DMS153 treated with DMSO at 0.1 percent for 48 hours (cell line): ENCODE measurements around the gene ATRIP.

ENCODE experiments used
- DNase-seq: peaks from one replicate; lab custom pipeline; 2025; ENCODE audit not compliant: unreplicated experiment; lab: John Stamatoyannopoulos, UW

The ATRIP gene

GRCh38 chr3:48423241-48423882 is 23.2 kb upstream of the ATRIP start:
- DNase-seq, result no peak

DNA sequence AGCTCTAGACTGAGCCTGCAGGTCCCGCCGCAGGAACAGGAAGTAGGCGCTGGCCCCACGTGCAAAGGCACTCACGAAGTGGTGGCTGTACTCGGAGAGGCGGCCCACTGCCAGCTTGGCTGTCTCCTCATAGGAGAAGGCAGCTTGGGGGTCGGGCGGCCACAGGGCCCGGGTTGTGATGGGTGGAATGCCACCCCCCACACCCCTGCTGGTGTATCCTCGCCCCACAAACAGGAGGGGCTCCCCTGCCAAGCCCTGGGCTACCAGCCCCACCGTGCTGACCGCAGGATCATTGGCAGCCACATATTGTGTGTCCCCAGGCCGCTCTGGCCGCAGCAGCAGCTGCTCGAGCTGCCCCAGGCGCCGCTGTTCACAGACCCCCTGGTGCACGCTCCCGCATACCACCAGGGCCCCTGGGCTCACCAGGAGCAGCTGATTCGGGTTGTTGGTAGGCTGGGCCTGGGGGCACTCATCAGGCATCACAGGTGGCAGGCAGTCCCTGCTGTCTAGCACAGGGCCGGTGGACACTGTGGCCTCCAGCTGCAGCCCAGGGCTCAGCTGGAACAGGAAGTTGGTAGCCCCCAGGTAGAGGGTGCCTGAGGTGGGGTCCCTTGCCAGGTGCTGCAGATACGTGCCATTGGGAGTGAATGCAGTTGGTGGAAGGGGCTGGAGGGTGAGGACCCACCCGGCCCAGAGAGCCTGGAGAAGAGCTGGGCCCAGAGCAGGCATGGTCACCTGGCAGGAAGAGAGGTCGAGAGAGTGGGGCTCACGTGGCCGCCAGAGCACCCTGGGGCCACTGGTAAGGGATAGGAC is 22.4 kb upstream of the ATRIP start:
- DNase-seq, result no peak

DNA sequence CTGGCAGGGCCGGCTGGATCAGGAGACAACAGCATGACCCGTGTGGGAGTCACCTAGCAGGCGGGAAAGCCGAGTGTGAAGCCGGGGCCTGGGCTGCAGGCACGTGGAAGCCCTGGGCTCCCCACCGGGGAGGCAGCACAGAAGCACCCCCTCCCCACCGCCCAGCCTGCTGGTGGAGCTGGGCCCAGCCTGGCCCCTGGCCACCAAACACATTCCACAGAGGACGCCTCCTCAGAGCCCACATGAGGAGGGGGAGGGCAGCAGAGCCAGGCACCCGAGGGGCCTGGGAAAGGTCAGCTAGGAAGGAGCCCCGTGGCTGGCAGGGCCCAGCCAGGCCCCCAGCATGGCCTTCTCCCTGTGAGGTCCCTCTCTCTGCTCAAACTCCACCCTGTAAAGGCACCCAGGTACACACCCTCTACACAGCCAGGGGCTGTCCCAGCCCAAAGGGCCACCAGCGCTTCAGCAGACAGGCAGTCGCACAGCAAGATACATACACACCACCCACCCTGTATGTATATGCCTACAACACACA is 21.2 kb upstream of the ATRIP start:
- no peak for DNase-seq

DNA sequence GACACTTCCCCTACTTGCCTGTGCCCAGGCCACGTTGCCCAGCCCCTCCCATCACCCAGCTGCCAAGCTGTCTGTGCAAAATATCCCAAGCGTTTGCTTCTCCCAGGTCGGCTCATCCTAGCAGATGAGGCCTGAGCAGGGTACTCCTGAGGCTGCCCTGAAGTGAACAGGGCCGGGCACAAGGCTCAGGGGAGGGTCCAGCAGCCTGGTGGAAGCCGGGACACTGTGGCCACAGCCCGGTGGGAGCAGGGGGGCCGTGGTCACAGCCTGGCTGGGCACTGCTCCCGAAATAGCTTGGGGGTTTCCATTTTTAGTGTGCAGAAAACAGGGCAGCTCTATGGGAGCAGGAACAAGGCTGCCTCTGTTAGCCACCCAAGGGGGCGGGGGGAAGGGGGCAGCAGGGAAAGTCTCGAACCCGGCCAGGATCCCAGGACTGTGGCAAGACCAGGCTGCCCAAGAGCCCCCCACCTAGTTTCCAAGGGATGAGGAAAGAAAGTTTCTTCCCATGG is 20.1 kb upstream of the ATRIP start:
- DNase-seq, result no peak

- no peak for DNase-seq
Measured at GRCh38 chr3:48426944-48427629, 19.4 kb upstream of the ATRIP start.

- DNase-seq, result no peak
Measured at GRCh38 chr3:48427630-48427962, 18.9 kb upstream of the ATRIP start.

GRCh38 chr3:48428088-48428571 is 18.4 kb upstream of the ATRIP start:
- no peak for DNase-seq

- no peak for DNase-seq
Measured at GRCh38 chr3:48428572-48429316, 17.8 kb upstream of the ATRIP start.

- no peak for DNase-seq
Measured at GRCh38 chr3:48429317-48429959, 17.1 kb upstream of the ATRIP start.

DNA sequence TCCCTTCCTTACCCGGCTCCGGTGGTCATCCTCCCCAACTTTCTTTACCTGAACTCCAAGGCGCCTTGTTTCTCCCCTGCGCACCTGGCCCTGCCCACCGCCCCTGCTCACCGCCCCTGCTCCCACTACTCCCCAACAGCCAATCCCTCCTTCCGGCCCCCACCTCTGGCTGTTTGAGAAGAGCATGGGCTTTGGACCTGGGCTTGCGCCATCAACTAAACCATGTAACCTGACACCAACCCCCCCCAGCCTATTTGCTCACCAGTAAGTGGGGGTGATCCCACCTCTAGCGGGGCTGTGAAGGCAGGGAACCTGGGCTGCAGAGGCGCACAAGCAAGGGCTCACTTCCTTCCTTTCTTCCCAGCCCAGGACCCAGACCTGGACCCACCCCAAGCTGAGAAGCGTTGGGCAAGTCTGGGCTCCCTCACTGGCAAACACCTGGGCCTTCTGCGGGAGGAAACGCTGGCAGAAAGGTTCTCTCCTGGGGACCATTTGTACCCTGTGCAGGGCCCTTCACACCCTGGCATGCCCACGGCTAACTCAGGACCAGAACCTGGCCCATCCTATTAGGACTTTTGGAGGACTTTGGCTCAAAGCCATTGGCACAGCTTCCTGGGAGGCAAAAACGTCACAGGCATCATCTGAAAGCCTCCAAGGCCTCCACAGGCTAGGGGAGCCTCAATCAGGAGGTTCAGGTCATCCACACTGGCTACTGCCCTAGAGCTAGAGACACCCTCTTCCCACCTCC is 16.4 kb upstream of the ATRIP start, which contains the start of gene PLXNB1:
Gene PLXNB1, minus strand, starts transcription at position 127 of the 748 bp plus-strand sequence. CDS start 5,475 bp downstream, outside the sequence.
- DNase-seq, result peak; percentile 7

DNA sequence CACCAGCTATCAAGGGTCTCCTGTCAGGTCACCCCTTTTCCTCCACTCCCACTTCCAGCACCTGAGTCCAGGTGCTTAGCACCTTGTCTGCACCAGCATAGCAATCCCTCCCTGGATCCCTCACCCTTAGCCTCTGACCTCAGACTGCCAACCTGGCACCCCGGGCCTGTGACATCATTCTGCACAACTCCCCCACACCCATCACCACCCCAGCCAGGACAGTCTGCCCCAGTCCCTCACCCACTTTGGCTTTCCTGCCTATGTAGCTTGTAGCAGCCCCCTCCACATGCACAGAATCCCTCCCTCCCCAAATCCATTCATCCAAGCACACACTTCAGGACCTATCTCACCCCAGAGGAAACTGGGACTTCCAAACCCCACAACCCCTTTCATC is 15.8 kb upstream of the ATRIP start:
- no peak for DNase-seq

GRCh38 chr3:48431224-48432029 is 15.1 kb upstream of the ATRIP start:
- DNase-seq, result no peak

GRCh38 chr3:48432411-48433371 is 13.8 kb upstream of the ATRIP start:
- no peak for DNase-seq

- no peak for DNase-seq
Measured at GRCh38 chr3:48433472-48434118, 12.9 kb upstream of the ATRIP start.

DNA sequence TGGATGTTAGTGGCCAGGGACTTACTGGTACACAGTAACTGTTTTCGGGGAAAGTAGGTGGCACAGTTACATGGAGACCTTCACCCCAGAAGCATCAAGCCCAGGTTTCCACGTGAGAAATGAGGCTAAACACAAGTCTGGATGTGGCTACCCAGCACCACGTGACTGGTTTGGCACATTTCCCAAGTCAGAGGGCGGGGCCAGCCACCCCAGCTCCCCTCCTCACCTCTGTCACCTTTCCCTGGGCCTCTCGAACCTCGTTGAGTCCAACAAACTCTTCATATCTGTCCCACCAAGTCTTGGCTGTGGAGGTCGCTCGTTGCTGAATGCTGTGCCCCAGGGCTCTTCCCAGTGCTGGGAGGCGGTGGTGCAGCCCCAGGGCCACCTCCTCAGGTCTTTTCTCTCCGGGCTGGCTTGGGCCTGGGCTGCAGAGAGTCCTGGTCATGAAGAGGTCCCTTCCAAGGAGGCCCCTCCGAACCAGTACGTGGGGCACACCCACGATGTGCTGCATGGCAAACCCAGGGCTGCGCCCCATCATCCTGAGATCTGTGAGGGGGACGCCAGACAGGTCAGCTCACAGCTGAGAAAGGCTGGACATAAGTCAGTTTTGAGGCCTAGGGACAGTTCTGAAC is 11.8 kb upstream of the ATRIP start:
- no peak for DNase-seq

GRCh38 chr3:48435223-48435595 is 11.3 kb upstream of the ATRIP start:
- DNase-seq, result no peak
